Thyroid gland (tissue), 4 donors: Measurements from ENCODE around the gene MAP6. TPM values are rescaled to one million over a fixed set of nuclear protein-coding genes. Genes with fewer than 3 reads are reported as not detected.

Experiments used
- DNase-seq, 2 donors: peaks; one replicate each; pipeline ENCODE4 v3.0.0-alpha.2; 2019
- H3K27ac ChIP-seq, 3 donors: fragments of 200-600 bp; sonication (generic); 1 replicate in 2 of 3; 2 replicates in 1 of 3; pipeline ENCODE4 v1.5.1; 2016 to 2019; ENCODE audit warnings: mild to moderate bottlenecking in 1 of 3, moderate library complexity in 1 of 3
- H3K27me3 ChIP-seq: fragments of 200-600 bp; sonication (generic); one replicate; pipeline ENCODE4 v1.5.1; 2019
- H3K36me3 ChIP-seq, 2 donors: fragments of 200-600 bp; sonication (generic); one replicate each; pipeline ENCODE4 v1.5.1; 2016 to 2019
- H3K4me1 ChIP-seq, 2 donors: fragments of 200-600 bp; sonication (generic); one replicate each; pipeline ENCODE4 v1.5.1; 2017 to 2019
- H3K4me3 ChIP-seq, 3 donors: fragments of 200-600 bp; sonication (generic); replicated peaks in 1 of 3; 1 replicate in 2 of 3; 2 replicates in 1 of 3; pipeline ENCODE4 v1.5.1; 2016; ENCODE audit warnings: mild to moderate bottlenecking in 1 of 3
- H3K9me3 ChIP-seq: fragments of 200-600 bp; sonication (generic); one replicate; pipeline ENCODE4 v1.5.1; 2017
- CTCF ChIP-seq, 6 experiments: fragments of 200-600 bp in 3 of 6; fragments of 450-650 bp in 3 of 6; sonication (generic) in 3 of 6; IDR thresholded peaks; one replicate each; pipeline ENCODE4 v1.5.1; 2016 to 2019; ENCODE audit warnings: antibody characterized with exemption in 6 of 6, mild to moderate bottlenecking in 2 of 6, inconsistent platforms in 1 of 6, moderate library complexity in 1 of 6
- POLR2A ChIP-seq, 2 donors: fragments of 450-650 bp; IDR thresholded peaks; one replicate each; pipeline ENCODE4 v1.6.1; 2017; ENCODE audit warnings: antibody characterized with exemption in 2 of 2, mild to moderate bottlenecking in 2 of 2, moderate library complexity in 1 of 2
- WGBS, 2 donors: methylation state at CpG; one replicate each; pipeline ENCODE4 v1.1.5; 2017; 5-methylcytosine and 5-hydroxymethylcytosine counted together
- intact Hi-C: fragments of 100-400 bp; cut with DNase I; formaldehyde crosslinking; loops from one replicate; pipeline ENCODE4 v1.15.1; 2023
- total RNA-seq, 4 donors: library from RNA; depleted of rRNA; stranded (reverse); fragments of >200 nt; gene quantifications; one replicate each; pipeline ENCODE4 v1.2.3, GENCODE V29; 2016

The MAP6 gene
- total RNA-seq, 4 donors from 2014 or later: 4.8 to 13.8 (median 9.4) TPM

GRCh38 chr11:75597636-75598035 lies 71.2 kb downstream of the MAP6 start:
- H3K27me3 ChIP-seq: no peaks in the 10 kb centered on the region
- DNase-seq: no peak
- no peak overlapping the region for H3K4me3 ChIP-seq
- H3K36me3 ChIP-seq: no peaks in the 10 kb centered on the region
- H3K27ac ChIP-seq: no peak overlapping the region
- peak in 3 of 6 experiments; percentile 31 to 42 (median 40) for TF ChIP-seq CTCF (IDR thresholded peaks at IDR 0.05)
- no peak for TF ChIP-seq POLR2A (IDR thresholded peaks at IDR 0.05)
- intact Hi-C loops: no loop called here
- no peaks in the 10 kb centered on the region for H3K9me3 ChIP-seq
- 75 to 79% methylated on average over 4 of the region's 4 CpGs for WGBS, 2 donors
- H3K4me1 ChIP-seq: peaks cover 0 to 5% of the 10 kb centered on the region in 2 donors

GRCh38 chr11:75596914-75597313 lies 71.9 kb downstream of the MAP6 start:
- no peak overlapping the region for H3K4me3 ChIP-seq
- WGBS, 2 donors: 69 to 81% methylated on average over 4 of the region's 4 CpGs

GRCh38 chr11:75595429-75595828 lies 73.4 kb downstream of the MAP6 start:
- Histone ChIP-seq H3K27ac (no peak overlapping the region), H3K4me1 (peaks cover 0 to 9% of the 10 kb centered on the region in 2 donors), H3K9me3 (no peaks in the 10 kb centered on the region), H3K36me3 (no peaks in the 10 kb centered on the region), H3K4me3 (no peak overlapping the region), H3K27me3 (no peaks in the 10 kb centered on the region)
- intact Hi-C loops: no loop called here
- TF ChIP-seq CTCF (IDR thresholded peaks at IDR 0.05) (no peak), POLR2A (IDR thresholded peaks at IDR 0.05) (no peak)
- 93 to 96% methylated on average over 2 of the region's 2 CpGs for WGBS, 2 donors
- DNase-seq: no peak

More at GRCh38 chr11:75596914-75597313, 71.9 kb downstream of the MAP6 start:
- TF ChIP-seq POLR2A (IDR thresholded peaks at IDR 0.05) (no peak), CTCF (IDR thresholded peaks at IDR 0.05) (no peak)
- H3K36me3 ChIP-seq: no peaks in the 10 kb centered on the region
- H3K4me1 ChIP-seq: peaks cover 0 to 9% of the 10 kb centered on the region in 2 donors
- intact Hi-C loops: no loop called here
- no peaks in the 10 kb centered on the region for H3K27me3 ChIP-seq
- H3K9me3 ChIP-seq: no peaks in the 10 kb centered on the region
- H3K27ac ChIP-seq: no peak overlapping the region
- no peak for DNase-seq

GRCh38 chr11:75594211-75594610 lies 74.6 kb downstream of the MAP6 start:
- peaks cover 0 to 9% of the 10 kb centered on the region in 2 donors for H3K4me1 ChIP-seq
- no peaks in the 10 kb centered on the region for H3K9me3 ChIP-seq
- DNase-seq: no peak
- TF ChIP-seq CTCF (IDR thresholded peaks at IDR 0.05): no peak
- TF ChIP-seq POLR2A (IDR thresholded peaks at IDR 0.05): no peak
- H3K4me3 ChIP-seq: no peak overlapping the region
- no peaks in the 10 kb centered on the region for H3K27me3 ChIP-seq
- no peaks in the 10 kb centered on the region for H3K36me3 ChIP-seq
- H3K27ac ChIP-seq: no peak overlapping the region
- 89 to 91% methylated on average over 6 of the region's 6 CpGs for WGBS, 2 donors
- intact Hi-C loops: no loop called here

- Histone ChIP-seq H3K36me3 (no peaks in the 10 kb centered on the region), H3K9me3 (no peaks in the 10 kb centered on the region), H3K27me3 (no peaks in the 10 kb centered on the region), H3K4me1 (peaks cover 0 to 9% of the 10 kb centered on the region in 2 donors), H3K27ac (no peak overlapping the region), H3K4me3 (no peak overlapping the region)
- DNase-seq: no peak
- TF ChIP-seq POLR2A (IDR thresholded peaks at IDR 0.05) (no peak), CTCF (IDR thresholded peaks at IDR 0.05) (no peak)
- 57 to 67% methylated on average over 2 of the region's 2 CpGs for WGBS, 2 donors
- intact Hi-C loops: no loop called here
Measured at GRCh38 chr11:75593286-75593915, 75.4 kb downstream of the MAP6 start.
